Thymus (tissue), 11 donors: ENCODE results near the gene RFTN1. TPM values are rescaled to one million over a fixed set of nuclear protein-coding genes. Genes with fewer than 3 reads are reported as not detected.

Source experiments
- DNase-seq, 9 donors: peaks; one replicate each; pipeline ENCODE4 v3.0.0-alpha.2; 2013; ENCODE audit warnings: low spot score in 9 of 9, low read depth in 6 of 9, missing footprints in 1 of 9
- H3K27ac ChIP-seq, 2 donors: one replicate each; pipeline ENCODE4 v1.5.1; 2013; ENCODE audit warnings: control low read depth in 1 of 2, low read depth in 1 of 2, low read length in 1 of 2, mild to moderate bottlenecking in 1 of 2, moderate library complexity in 1 of 2
- H3K27me3 ChIP-seq, 2 donors: one replicate each; pipeline ENCODE4 v1.5.1; 2013; ENCODE audit warnings: low read length in 1 of 2; ENCODE audit not compliant: control insufficient read depth in 2 of 2, insufficient read depth in 1 of 2
- H3K36me3 ChIP-seq, 2 donors: one replicate each; pipeline ENCODE4 v1.5.1; 2013; ENCODE audit warnings: low read length in 1 of 2, mild to moderate bottlenecking in 1 of 2, moderate library complexity in 1 of 2; ENCODE audit not compliant: control insufficient read depth in 2 of 2, insufficient read depth in 2 of 2
- H3K4me1 ChIP-seq, 2 donors: one replicate each; pipeline ENCODE4 v1.5.1; 2013; ENCODE audit warnings: low read length in 2 of 2; ENCODE audit not compliant: control insufficient read depth in 2 of 2, insufficient read depth in 2 of 2
- H3K4me3 ChIP-seq, 2 donors: one replicate each; pipeline ENCODE4 v1.5.1; 2013; ENCODE audit warnings: low read length in 2 of 2, control low read depth in 1 of 2, mild to moderate bottlenecking in 1 of 2
- H3K9me3 ChIP-seq, 2 donors: one replicate each; pipeline ENCODE4 v1.5.1; 2013; ENCODE audit warnings: low read length in 1 of 2, mild to moderate bottlenecking in 1 of 2; ENCODE audit not compliant: control insufficient read depth in 2 of 2, insufficient read depth in 1 of 2
- WGBS: extraction: QIAGEN DNeasy Blood & Tissue Kit; methylation state at CpG from one replicate; pipeline ENCODE4 v1.1.7; 2013; 5-methylcytosine and 5-hydroxymethylcytosine counted together
- polyA plus RNA-seq: library from polyadenylated mRNA; stranded (reverse); fragments of 200-250 nt; gene quantifications from one replicate; pipeline ENCODE4 v1.2.3, GENCODE V29; 2013
- total RNA-seq: library from RNA; stranded (reverse); fragments of 120-200 nt; gene quantifications from one replicate; pipeline ENCODE4 v1.2.4, GENCODE V29; 2013
- donor health status: healthy.

The RFTN1 gene
- total and polyA plus RNA-seq, 2 donors: 57.6 to 87.8 TPM

GRCh38 chr3:16462679-16463078 is 50.8 kb downstream of the RFTN1 start:
- Histone ChIP-seq H3K4me3 (no peak overlapping the region), H3K27me3 (no peaks in the 10 kb centered on the region), H3K36me3 (peaks cover 11 to 55% of the 10 kb centered on the region in 2 donors), H3K27ac (peak overlapping the region; percentile 74 to 84), H3K9me3 (peaks cover 0 to 3% of the 10 kb centered on the region in 2 donors), H3K4me1 (peaks cover 25 to 54% of the 10 kb centered on the region in 2 donors)
- DNase-seq: peak in 5 of 9 donors; percentile 45 to 74 (median 58)
- WGBS: 28% methylated on average over 5 of the region's 5 CpGs

- Histone ChIP-seq H3K27me3 (no peaks in the 10 kb centered on the region), H3K9me3 (peaks cover 0 to 3% of the 10 kb centered on the region in 2 donors), H3K4me1 (peaks cover 21 to 49% of the 10 kb centered on the region in 2 donors), H3K36me3 (peaks cover 11 to 53% of the 10 kb centered on the region in 2 donors), H3K4me3 (no peak overlapping the region), H3K27ac (peak overlapping the region in 1 of 2 donors; percentile 84)
- WGBS: 97% methylated on average over 3 of the region's 3 CpGs
- no peak for DNase-seq
Measured at GRCh38 chr3:16461463-16462245, 51.8 kb downstream of the RFTN1 start.

- H3K27ac ChIP-seq: no peak overlapping the region
- H3K27me3 ChIP-seq: no peaks in the 10 kb centered on the region
- H3K9me3 ChIP-seq: peaks cover 0 to 3% of the 10 kb centered on the region in 2 donors
- 94% methylated on average over 4 of the region's 4 CpGs for WGBS
- H3K36me3 ChIP-seq: peaks cover 7 to 48% of the 10 kb centered on the region in 2 donors
- DNase-seq: no peak
- peaks cover 25 to 47% of the 10 kb centered on the region in 2 donors for H3K4me1 ChIP-seq
- no peak overlapping the region for H3K4me3 ChIP-seq
Measured at GRCh38 chr3:16460886-16461285, 52.6 kb downstream of the RFTN1 start.

- Histone ChIP-seq H3K4me1 (peaks cover 26 to 42% of the 10 kb centered on the region in 2 donors), H3K4me3 (no peak overlapping the region), H3K36me3 (peaks cover 6 to 47% of the 10 kb centered on the region in 2 donors), H3K27me3 (no peaks in the 10 kb centered on the region), H3K9me3 (peaks cover 0 to 3% of the 10 kb centered on the region in 2 donors), H3K27ac (no peak overlapping the region)
- 97% methylated on average over 4 of the region's 4 CpGs for WGBS
- no peak for DNase-seq
Measured at GRCh38 chr3:16460273-16460672, 53.2 kb downstream of the RFTN1 start.

DNA sequence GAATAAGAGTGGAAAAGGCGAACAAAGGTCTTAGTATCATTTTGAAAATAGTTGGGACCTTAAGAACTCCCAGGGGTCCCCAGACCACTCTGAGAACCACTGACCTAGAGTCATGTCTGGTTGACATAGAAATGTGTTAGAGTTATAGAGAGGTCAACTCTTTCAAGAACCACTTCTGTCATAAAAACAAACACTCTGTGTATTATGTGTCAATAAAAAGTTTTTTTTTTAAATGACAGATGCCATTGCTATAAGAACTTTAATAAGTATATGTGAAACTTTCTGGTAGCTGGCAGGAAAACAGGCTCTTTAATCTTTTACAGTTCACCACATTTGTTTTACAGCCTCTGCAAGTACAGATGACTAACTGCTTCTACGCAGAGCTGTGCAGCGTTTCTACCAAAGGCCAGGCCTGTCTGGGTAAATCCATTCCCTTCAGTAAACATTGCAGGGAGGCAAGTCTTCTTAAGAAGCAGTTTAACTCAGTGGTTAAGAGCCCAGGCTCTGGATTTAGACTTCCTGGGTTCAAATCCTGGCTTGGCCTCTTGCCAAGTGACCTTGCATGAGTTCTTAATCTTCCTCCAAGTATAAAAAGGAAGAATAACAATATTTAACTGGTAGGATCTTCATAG is 56.6 kb downstream of the RFTN1 start:
- peaks cover 12 to 14% of the 10 kb centered on the region in 2 donors for H3K4me1 ChIP-seq
- peaks cover 0 to 3% of the 10 kb centered on the region in 2 donors for H3K9me3 ChIP-seq
- H3K36me3 ChIP-seq: peaks cover 15 to 48% of the 10 kb centered on the region in 2 donors
- DNase-seq: peak in 4 of 9 donors; percentile 27 to 62 (median 38)
- peak overlapping the region; percentile 67 to 81 for H3K27ac ChIP-seq
- no peaks in the 10 kb centered on the region for H3K27me3 ChIP-seq
- no peak overlapping the region for H3K4me3 ChIP-seq
- 49% methylated on average over 3 of the region's 3 CpGs for WGBS

- Histone ChIP-seq H3K9me3 (peaks cover 0 to 3% of the 10 kb centered on the region in 2 donors), H3K4me1 (peaks cover 13 to 15% of the 10 kb centered on the region in 2 donors), H3K4me3 (no peak overlapping the region), H3K27ac (no peak overlapping the region), H3K27me3 (no peaks in the 10 kb centered on the region), H3K36me3 (peaks cover 25 to 52% of the 10 kb centered on the region in 2 donors)
- no peak for DNase-seq
- WGBS: 98% methylated on average over 8 of the region's 8 CpGs
Measured at GRCh38 chr3:16455966-16456365, 57.5 kb downstream of the RFTN1 start.

- Histone ChIP-seq H3K9me3 (peaks cover 0 to 3% of the 10 kb centered on the region in 2 donors), H3K27ac (no peak overlapping the region), H3K4me3 (no peak overlapping the region), H3K36me3 (peaks cover 25 to 49% of the 10 kb centered on the region in 2 donors), H3K27me3 (no peaks in the 10 kb centered on the region), H3K4me1 (peaks cover 16 to 20% of the 10 kb centered on the region in 2 donors)
- WGBS: 96% methylated on average over 7 of the region's 7 CpGs
- DNase-seq: no peak
Measured at GRCh38 chr3:16455001-16455400, 58.5 kb downstream of the RFTN1 start.

DNA sequence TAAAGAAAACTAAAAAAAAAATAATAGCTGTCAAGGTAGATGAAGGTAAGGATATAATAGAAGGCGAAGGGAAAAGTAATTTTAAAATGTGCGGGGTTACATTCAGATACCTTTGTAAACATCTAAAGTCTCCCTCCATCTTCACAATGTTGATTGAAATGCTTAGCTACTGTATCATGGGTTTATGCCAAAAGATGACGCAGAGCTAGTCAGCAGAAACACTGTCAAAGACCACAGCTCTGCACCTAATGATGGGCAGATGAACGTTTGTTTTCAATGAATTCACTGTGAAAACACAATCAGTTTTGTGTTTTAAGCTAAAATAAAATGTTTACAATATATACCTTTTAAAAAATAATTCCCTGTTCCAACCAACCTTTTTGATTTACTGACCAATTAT is 61.2 kb downstream of the RFTN1 start:
- Histone ChIP-seq H3K9me3 (no peaks in the 10 kb centered on the region), H3K27me3 (no peaks in the 10 kb centered on the region), H3K36me3 (peaks cover 19 to 50% of the 10 kb centered on the region in 2 donors), H3K4me3 (no peak overlapping the region), H3K4me1 (peaks cover 22 to 24% of the 10 kb centered on the region in 2 donors), H3K27ac (no peak overlapping the region)
- WGBS: 76% methylated on average over 4 of the region's 4 CpGs
- no peak for DNase-seq

DNA sequence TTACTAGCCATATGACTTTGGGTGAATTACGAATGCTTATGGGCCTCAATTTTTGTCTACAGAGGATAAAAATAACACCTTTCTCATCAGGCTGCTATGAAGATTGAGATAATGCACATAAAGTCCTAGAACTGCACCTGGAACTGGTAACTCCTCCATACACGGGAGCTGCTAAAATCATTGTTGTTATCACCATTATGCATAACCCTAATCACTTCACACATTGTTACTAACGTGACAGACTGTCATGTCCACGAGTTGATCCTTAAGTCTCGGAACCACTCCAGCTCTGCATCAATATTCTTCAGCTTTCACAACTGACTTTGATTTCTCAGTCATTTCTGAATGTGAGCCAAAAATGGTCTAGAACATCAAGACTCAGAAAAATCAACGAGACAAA is 64.1 kb downstream of the RFTN1 start:
- Histone ChIP-seq H3K9me3 (no peaks in the 10 kb centered on the region), H3K4me3 (no peak overlapping the region), H3K36me3 (peaks cover 22 to 42% of the 10 kb centered on the region in 2 donors), H3K27me3 (no peaks in the 10 kb centered on the region), H3K4me1 (peaks cover 13 to 26% of the 10 kb centered on the region in 2 donors), H3K27ac (peak overlapping the region in 1 of 2 donors; percentile 10)
- DNase-seq: no peak
- 90% methylated on average over 6 of the region's 6 CpGs for WGBS
